DOHH2 (cell line): Measurements from ENCODE around the gene PTP4A2.

ENCODE experiments used
- H3F3A ChIP-seq: fragments of 200-600 bp; sonication (generic), shearing (Covaris generic); 2 replicates; pipeline ENCODE4 v1.6.0; 2016; ENCODE audit warnings: antibody characterized with exemption, mild to moderate bottlenecking; ENCODE audit not compliant: control insufficient read depth, insufficient read depth
- H3K27ac ChIP-seq: fragments of 200-600 bp; sonication (generic); 2 replicates; pipeline ENCODE4 v1.5.1; 2014; ENCODE audit warnings: low read depth, mild to moderate bottlenecking, low read length, moderate library complexity
- H3K27me3 ChIP-seq: fragments of 200-600 bp; sonication (generic); 2 replicates; pipeline ENCODE4 v1.6.1; 2014; ENCODE audit warnings: mild to moderate bottlenecking, low read length, mixed read lengths; ENCODE audit not compliant: control insufficient read depth
- H3K36me3 ChIP-seq: fragments of 200-600 bp; sonication (generic); 2 replicates; pipeline ENCODE4 v1.6.1; 2014; ENCODE audit warnings: mild to moderate bottlenecking, low read length, moderate library complexity, mixed read lengths; ENCODE audit not compliant: control insufficient read depth
- H3K4me1 ChIP-seq: fragments of 200-600 bp; sonication (generic); 2 replicates; pipeline ENCODE4 v1.6.1; 2014; ENCODE audit warnings: mild to moderate bottlenecking, low read length, mixed read lengths; ENCODE audit not compliant: control insufficient read depth
- H3K4me2 ChIP-seq: fragments of 200-600 bp; sonication (generic); 2 replicates; pipeline ENCODE4 v1.6.0; 2014; ENCODE audit warnings: mild to moderate bottlenecking, low read length, moderate library complexity
- H3K4me3 ChIP-seq: fragments of 200-600 bp; sonication (generic); 2 replicates; pipeline ENCODE4 v1.5.1; 2014; ENCODE audit warnings: mild to moderate bottlenecking, low read length, mixed read lengths
- H3K79me2 ChIP-seq: fragments of 200-600 bp; sonication (generic); 2 replicates; pipeline ENCODE4 v1.6.1; 2014; ENCODE audit warnings: mild to moderate bottlenecking, low read length, mixed read lengths; ENCODE audit not compliant: control insufficient read depth
- H3K9me2 ChIP-seq: fragments of 200-600 bp; sonication (generic); replicated peaks from 2 replicates; pipeline ENCODE4 v1.6.1; 2014; ENCODE audit warnings: mild to moderate bottlenecking, low read length, mixed read lengths; ENCODE audit not compliant: control insufficient read depth
- H3K9me3 ChIP-seq: fragments of 200-600 bp; sonication (generic); 2 replicates; pipeline ENCODE4 v1.6.1; 2014; ENCODE audit warnings: antibody characterized with exemption, low read length, mixed read lengths; ENCODE audit not compliant: control insufficient read depth, insufficient read depth
- H4K20me1 ChIP-seq: fragments of 200-600 bp; sonication (generic); 2 replicates; pipeline ENCODE4 v1.6.0; 2014; ENCODE audit warnings: low read depth, mild to moderate bottlenecking, antibody characterized with exemption, low read length, moderate library complexity; ENCODE audit not compliant: control insufficient read depth, insufficient read depth
- CTCF ChIP-seq: fragments of 200-600 bp; sonication (generic); IDR thresholded peaks from one replicate; pipeline ENCODE4 v1.5.1; 2014; ENCODE audit warnings: antibody characterized with exemption, mild to moderate bottlenecking, low read depth, low read length; ENCODE audit not compliant: poor library complexity, severe bottlenecking
- EZH2phosphoT487 ChIP-seq: fragments of 200-600 bp; sonication (generic); IDR thresholded peaks from 2 replicates; pipeline ENCODE4 v1.6.1; 2017; ENCODE audit warnings: borderline replicate concordance, mild to moderate bottlenecking, antibody characterized with exemption, low read length, moderate library complexity, mixed read lengths

Gene PTP4A2

GRCh38 chr1:31984419-31985347 lies 46.5 kb upstream of the PTP4A2 start:
- Histone ChIP-seq H3K27me3 (no peaks in the 10 kb centered on the region), H3K79me2 (no peaks in the 10 kb centered on the region), H3K4me2 (peak overlapping the region; percentile 56), H3K36me3 (peaks cover 6% of the 10 kb centered on the region; the same call in 1 of the 2 replicates), H3K9me2 (no peaks in the 10 kb centered on the region), H3K4me3 (peak overlapping the region; percentile 39), H3F3A (peaks cover 6% of the 10 kb centered on the region; the same call in 1 of the 2 replicates), H4K20me1 (no peaks in the 10 kb centered on the region), H3K27ac (peak overlapping the region; percentile 43), H3K4me1 (peaks cover 45% of the 10 kb centered on the region), H3K9me3 (no peaks in the 10 kb centered on the region)
- TF ChIP-seq EZH2phosphoT487 (no peak), CTCF (no peak)

GRCh38 chr1:31981972-31982371 lies 43.8 kb upstream of the PTP4A2 start:
- Histone ChIP-seq H3K4me3 (no peak overlapping the region), H3K79me2 (no peaks in the 10 kb centered on the region), H3K4me1 (peaks cover 45% of the 10 kb centered on the region), H3K27me3 (no peaks in the 10 kb centered on the region), H3K9me2 (no peaks in the 10 kb centered on the region), H3K36me3 (peaks cover 6% of the 10 kb centered on the region; the same call in 1 of the 2 replicates), H4K20me1 (no peaks in the 10 kb centered on the region), H3F3A (peaks cover 6% of the 10 kb centered on the region; the same call in 1 of the 2 replicates), H3K27ac (no peak overlapping the region), H3K9me3 (no peaks in the 10 kb centered on the region), H3K4me2 (peak overlapping the region; percentile 20)
- TF ChIP-seq EZH2phosphoT487 (no peak), CTCF (no peak)

- Histone ChIP-seq H3K4me2 (peak overlapping the region; percentile 20), H3F3A (peaks cover 6% of the 10 kb centered on the region; the same call in 1 of the 2 replicates), H4K20me1 (no peaks in the 10 kb centered on the region), H3K9me2 (no peaks in the 10 kb centered on the region), H3K27me3 (no peaks in the 10 kb centered on the region), H3K36me3 (peaks cover 6% of the 10 kb centered on the region; the same call in 1 of the 2 replicates), H3K79me2 (no peaks in the 10 kb centered on the region), H3K4me1 (peaks cover 45% of the 10 kb centered on the region), H3K4me3 (no peak overlapping the region), H3K9me3 (no peaks in the 10 kb centered on the region), H3K27ac (no peak overlapping the region)
- TF ChIP-seq EZH2phosphoT487 (no peak), CTCF (no peak)
These were observed 43.3 kb upstream of the PTP4A2 start for GRCh38 chr1:31981456-31981839.
